Erythroblast (primary cell): Measurements from ENCODE around the gene CRHR2.
"Not testable (repeated sequence)": the region's sequence is repeated elsewhere in the genome, so short reads cannot be mapped to it uniquely, and the experiment has no call there.

Experiments used
- DNase-seq, 2 experiments: peaks; one replicate each; lab custom pipeline; 2025; lab: John Stamatoyannopoulos, UW
- GATA1 ChIP-seq: IDR thresholded peaks from 2 replicates; pipeline ENCODE4 v1.6.1; 2011; ENCODE audit warnings: low read depth, mild to moderate bottlenecking, control low read depth, low read length, moderate library complexity
- POLR2A ChIP-seq: IDR thresholded peaks from 2 replicates; pipeline ENCODE4 v1.6.1; 2011; ENCODE audit warnings: mild to moderate bottlenecking, low read length

CRHR2 gene

GRCh38 chr7:30682212-30683083, at the start of gene CRHR2:
Gene CRHR2, minus strand, starts transcription at chr7:30682456. Its CDS starts 176 bp downstream, at chr7:30682280.
- no peak for TF ChIP-seq GATA1

GRCh38 chr7:30731581-30731980, 49.3 kb upstream of the CRHR2 start:
- TF ChIP-seq GATA1 (no peak), POLR2A (no peak)
- no peak for DNase-seq

More at GRCh38 chr7:30682212-30683083, at the start of gene CRHR2:
- DNase-seq = no peak

- TF ChIP-seq POLR2A (no peak), GATA1 (no peak)
- DNase-seq = no peak
Measured at GRCh38 chr7:30730996-30731395, 48.7 kb upstream of the CRHR2 start.

- no peak for TF ChIP-seq POLR2A
- DNase-seq = no peak
Measured at GRCh38 chr7:30730097-30730496, 47.8 kb upstream of the CRHR2 start.

GRCh38 chr7:30729642-30730041, 47.4 kb upstream of the CRHR2 start:
- no peak for DNase-seq
- TF ChIP-seq GATA1 (no peak), POLR2A (no peak)

- TF ChIP-seq POLR2A (no peak), GATA1 (no peak)
Measured at GRCh38 chr7:30728591-30729100, 46.4 kb upstream of the CRHR2 start.

GRCh38 chr7:30727061-30727945, 45.0 kb upstream of the CRHR2 start:
- DNase-seq = peak; percentile 42 to 45
- no peak for TF ChIP-seq GATA1
- TF ChIP-seq POLR2A = no peak

More at GRCh38 chr7:30728591-30729100, 46.4 kb upstream of the CRHR2 start:
- DNase-seq = no peak

- no peak for TF ChIP-seq POLR2A
- no peak for TF ChIP-seq GATA1
- DNase-seq = no peak
Measured at GRCh38 chr7:30726296-30727006, 44.2 kb upstream of the CRHR2 start.

- no peak for TF ChIP-seq POLR2A
- DNase-seq = no peak
Measured at GRCh38 chr7:30723776-30724175, 41.5 kb upstream of the CRHR2 start.

- TF ChIP-seq GATA1 (no peak), POLR2A (no peak)
- no peak for DNase-seq
Measured at GRCh38 chr7:30722671-30723070, 40.4 kb upstream of the CRHR2 start.

- TF ChIP-seq GATA1 (no peak), POLR2A (no peak)
- DNase-seq = no peak
Measured at GRCh38 chr7:30722187-30722586, 39.9 kb upstream of the CRHR2 start.

- TF ChIP-seq POLR2A = no peak
- TF ChIP-seq GATA1 = no peak
- no peak for DNase-seq
Measured at GRCh38 chr7:30721211-30721610, 39.0 kb upstream of the CRHR2 start.

- not testable (repeated sequence) for DNase-seq
Measured at GRCh38 chr7:30719434-30719833, 37.2 kb upstream of the CRHR2 start.
